ENCODE measurements around the gene ADORA2A.

DNA sequence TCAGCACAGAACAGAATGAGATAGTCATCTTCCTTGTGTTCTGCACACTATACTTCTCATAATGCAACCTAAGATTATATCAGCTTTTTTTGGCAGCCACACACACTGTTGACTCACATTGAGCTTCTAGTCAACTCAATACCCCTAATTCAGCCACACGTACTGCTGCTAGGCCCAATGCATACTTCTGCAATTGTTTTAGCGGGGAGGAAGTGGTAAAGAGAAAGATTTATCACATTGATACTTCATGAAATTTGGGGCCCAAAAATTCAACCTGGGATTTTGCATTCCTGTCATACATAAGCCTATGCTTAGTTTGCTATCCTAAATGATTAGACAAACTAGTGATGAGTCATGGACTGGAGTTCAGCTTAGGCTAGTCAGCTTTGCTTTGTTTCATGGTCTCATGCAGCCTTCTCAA, 59.1 kb downstream of the ADORA2A start:
- no peak for TF ChIP-seq CTCF (IDR thresholded peaks at IDR 0.05)
- no peak for TF ChIP-seq POLR2A (IDR thresholded peaks at IDR 0.05)

Data from heart left ventricle (tissue), 13 donors.